ENCODE results near the gene ARG2.

The ARG2 gene

GRCh38 chr14:67694791-67695393, 75.2 kb downstream of the ARG2 start:
- DNase-seq: peak; percentile 57 to 85

- peak; percentile 99 for DNase-seq
Observed at GRCh38 chr14:67695394-67695949, 75.8 kb downstream of the ARG2 start, which contains the start of gene RDH11. Gene RDH11, minus strand, starts transcription at chr14:67695764. Its CDS starts 61 bp downstream, at chr14:67695703.

GRCh38 chr14:67697006-67697405, 77.3 kb downstream of the ARG2 start:
- DNase-seq: no peak

GRCh38 chr14:67698179-67698578, 78.5 kb downstream of the ARG2 start:
- no peak for DNase-seq

Data from NCI-H524 (cell line).